Activated naive CD8-positive, alpha-beta T cell treated with anti-CD3 and anti-CD28 coated beads, Interleukin-2, amount 50 U/mL, for 24 hours (primary cell): ENCODE results near the gene GMCL1.

Source experiments
- ATAC-seq: fragments of 150-1000 bp; cut with Tn5 transposase; one replicate; pipeline ENCODE4 v1.10.0; 2021
- DNase-seq: peaks from one replicate; pipeline ENCODE4 v3.0.0; 2021
- H3K27ac Mint-ChIP-seq: one replicate; pipeline ENCODE4 v1.8.0; 2021; ENCODE audit warnings: mild to moderate bottlenecking, mixed read lengths
- H3K27me3 Mint-ChIP-seq: one replicate; pipeline ENCODE4 v1.8.0; 2021; ENCODE audit warnings: mixed read lengths
- H3K36me3 Mint-ChIP-seq: one replicate; pipeline ENCODE4 v1.8.0; 2021; ENCODE audit warnings: low read depth, mixed read lengths
- H3K4me1 Mint-ChIP-seq: one replicate; pipeline ENCODE4 v1.8.0; 2021; ENCODE audit warnings: mixed read lengths
- H3K4me3 Mint-ChIP-seq: one replicate; pipeline ENCODE4 v1.8.0; 2021; ENCODE audit warnings: mild to moderate bottlenecking, moderate library complexity, mixed read lengths
- H3K9me3 Mint-ChIP-seq: one replicate; pipeline ENCODE4 v1.8.0; 2021; ENCODE audit warnings: mixed read lengths

Gene GMCL1

GRCh38 chr2:69829256-69830044 is at the start of gene GMCL1:
Gene GMCL1 (plus strand): TSS chr2:69829660. CDS start chr2:69829893, 233 bp downstream.
- DNase-seq (peak; percentile 99), ATAC-seq (peak; percentile 95)
- Mint-ChIP-seq H3K27ac (peak within 1 kb of the TSS; percentile 90), H3K27me3 (no peaks in the 10 kb centered on the region), H3K4me1 (peaks cover 58% of the 10 kb centered on the region), H3K36me3 (peaks cover 20% of the 10 kb centered on the region), H3K9me3 (no peaks in the 10 kb centered on the region), H3K4me3 (peak within 1 kb of the TSS; percentile 87)

GRCh38 chr2:69780921-69781320 is 48.5 kb upstream of the GMCL1 start:
- H3K36me3 Mint-ChIP-seq: peaks cover 5% of the 10 kb centered on the region
- H3K9me3 Mint-ChIP-seq: peaks cover 8% of the 10 kb centered on the region
- no peak for DNase-seq
- no peaks in the 10 kb centered on the region for H3K27me3 Mint-ChIP-seq
- ATAC-seq: no peak
- no peak overlapping the region for H3K27ac Mint-ChIP-seq
- H3K4me1 Mint-ChIP-seq: peaks cover 25% of the 10 kb centered on the region
- H3K4me3 Mint-ChIP-seq: no peak overlapping the region

GRCh38 chr2:69781321-69782248 is 47.9 kb upstream of the GMCL1 start:
- Mint-ChIP-seq H3K27ac (no peak overlapping the region), H3K27me3 (no peaks in the 10 kb centered on the region), H3K4me3 (no peak overlapping the region), H3K36me3 (peaks cover under 1% of the 10 kb centered on the region), H3K4me1 (peaks cover 20% of the 10 kb centered on the region), H3K9me3 (peaks cover 3% of the 10 kb centered on the region)
- no peak for ATAC-seq
- DNase-seq: no peak

- H3K36me3 Mint-ChIP-seq: no peaks in the 10 kb centered on the region
- no peak for ATAC-seq
- no peak overlapping the region for H3K27ac Mint-ChIP-seq
- no peak overlapping the region for H3K4me3 Mint-ChIP-seq
- peaks cover 14% of the 10 kb centered on the region for H3K4me1 Mint-ChIP-seq
- no peaks in the 10 kb centered on the region for H3K27me3 Mint-ChIP-seq
- no peaks in the 10 kb centered on the region for H3K9me3 Mint-ChIP-seq
- DNase-seq: no peak
Observed at GRCh38 chr2:69784228-69784627, 45.2 kb upstream of the GMCL1 start.

- H3K36me3 Mint-ChIP-seq: no peaks in the 10 kb centered on the region
- no peaks in the 10 kb centered on the region for H3K27me3 Mint-ChIP-seq
- no peak for ATAC-seq
- H3K27ac Mint-ChIP-seq: no peak overlapping the region
- no peak for DNase-seq
- peaks cover 18% of the 10 kb centered on the region for H3K4me1 Mint-ChIP-seq
- no peak overlapping the region for H3K4me3 Mint-ChIP-seq
- no peaks in the 10 kb centered on the region for H3K9me3 Mint-ChIP-seq
Observed at GRCh38 chr2:69785358-69785757, 44.1 kb upstream of the GMCL1 start.

GRCh38 chr2:69786052-69786560 is 43.4 kb upstream of the GMCL1 start:
- no peaks in the 10 kb centered on the region for H3K27me3 Mint-ChIP-seq
- ATAC-seq: no peak
- no peak for DNase-seq
- peaks cover 24% of the 10 kb centered on the region for H3K4me1 Mint-ChIP-seq
- no peak overlapping the region for H3K4me3 Mint-ChIP-seq
- H3K36me3 Mint-ChIP-seq: no peaks in the 10 kb centered on the region
- H3K9me3 Mint-ChIP-seq: no peaks in the 10 kb centered on the region
- H3K27ac Mint-ChIP-seq: no peak overlapping the region

GRCh38 chr2:69789175-69789721 is 40.2 kb upstream of the GMCL1 start:
- no peaks in the 10 kb centered on the region for H3K9me3 Mint-ChIP-seq
- no peak for ATAC-seq
- H3K27me3 Mint-ChIP-seq: no peaks in the 10 kb centered on the region
- H3K4me1 Mint-ChIP-seq: peaks cover 21% of the 10 kb centered on the region
- H3K4me3 Mint-ChIP-seq: no peak overlapping the region
- no peaks in the 10 kb centered on the region for H3K36me3 Mint-ChIP-seq
- no peak for DNase-seq
- H3K27ac Mint-ChIP-seq: no peak overlapping the region

GRCh38 chr2:69789772-69790600 is 39.5 kb upstream of the GMCL1 start:
- Mint-ChIP-seq H3K4me3 (peak overlapping the region; percentile 63), H3K4me1 (peaks cover 21% of the 10 kb centered on the region), H3K27me3 (no peaks in the 10 kb centered on the region), H3K36me3 (no peaks in the 10 kb centered on the region), H3K27ac (peak overlapping the region; percentile 51), H3K9me3 (no peaks in the 10 kb centered on the region)
- DNase-seq (no peak), ATAC-seq (peak; percentile 33)

- DNase-seq (no peak), ATAC-seq (no peak)
- Mint-ChIP-seq H3K27ac (no peak overlapping the region), H3K9me3 (no peaks in the 10 kb centered on the region), H3K4me1 (peaks cover 21% of the 10 kb centered on the region), H3K36me3 (no peaks in the 10 kb centered on the region), H3K27me3 (no peaks in the 10 kb centered on the region), H3K4me3 (no peak overlapping the region)
Observed at GRCh38 chr2:69790601-69790959, 38.9 kb upstream of the GMCL1 start.

GRCh38 chr2:69791045-69791444 is 38.4 kb upstream of the GMCL1 start:
- ATAC-seq (no peak), DNase-seq (no peak)
- H3K9me3 Mint-ChIP-seq: no peaks in the 10 kb centered on the region
- no peak overlapping the region for H3K4me3 Mint-ChIP-seq
- peaks cover 21% of the 10 kb centered on the region for H3K4me1 Mint-ChIP-seq
- no peaks in the 10 kb centered on the region for H3K27me3 Mint-ChIP-seq
- H3K27ac Mint-ChIP-seq: no peak overlapping the region
- H3K36me3 Mint-ChIP-seq: no peaks in the 10 kb centered on the region

GRCh38 chr2:69796174-69796573 is 33.3 kb upstream of the GMCL1 start:
- peaks cover 8% of the 10 kb centered on the region for H3K4me1 Mint-ChIP-seq
- DNase-seq: no peak
- H3K27ac Mint-ChIP-seq: no peak overlapping the region
- ATAC-seq: no peak
- H3K9me3 Mint-ChIP-seq: no peaks in the 10 kb centered on the region
- no peaks in the 10 kb centered on the region for H3K27me3 Mint-ChIP-seq
- no peak overlapping the region for H3K4me3 Mint-ChIP-seq
- no peaks in the 10 kb centered on the region for H3K36me3 Mint-ChIP-seq

- ATAC-seq: no peak
- H3K27me3 Mint-ChIP-seq: no peaks in the 10 kb centered on the region
- no peak overlapping the region for H3K27ac Mint-ChIP-seq
- H3K36me3 Mint-ChIP-seq: peaks cover 3% of the 10 kb centered on the region
- peaks cover 12% of the 10 kb centered on the region for H3K4me1 Mint-ChIP-seq
- no peak overlapping the region for H3K4me3 Mint-ChIP-seq
- no peak for DNase-seq
- no peaks in the 10 kb centered on the region for H3K9me3 Mint-ChIP-seq
Observed at GRCh38 chr2:69797235-69797634, 32.2 kb upstream of the GMCL1 start.

GRCh38 chr2:69797836-69798289 is 31.6 kb upstream of the GMCL1 start:
- Mint-ChIP-seq H3K4me3 (no peak overlapping the region), H3K4me1 (peaks cover 12% of the 10 kb centered on the region), H3K27me3 (no peaks in the 10 kb centered on the region), H3K27ac (no peak overlapping the region), H3K36me3 (peaks cover 3% of the 10 kb centered on the region), H3K9me3 (no peaks in the 10 kb centered on the region)
- ATAC-seq (no peak), DNase-seq (no peak)
